Motor neuron (in vitro differentiated cells): ENCODE results near the gene TMED1. TPM values are rescaled to one million over a fixed set of nuclear protein-coding genes. Genes with fewer than 3 reads are reported as not detected.

Experiments used
- ATAC-seq, 8 experiments: fragments of 200-7000 bp; cut with Tn5 transposase; replicated peaks in 6 of 8; 2 replicates each; pipeline ENCODE4 v1.8.0; 2021; ENCODE audit warnings: mild to moderate bottlenecking in 8 of 8, moderate library complexity in 8 of 8
- H3K27ac ChIP-seq, 2 donors: fragments of 250-450 bp; sonication (Bioruptor Pico); 2 replicates each; pipeline ENCODE4 v1.9.0; 2021; ENCODE audit warnings: antibody characterized with exemption in 2 of 2, mild to moderate bottlenecking in 2 of 2, moderate library complexity in 1 of 2
- H3K4me1 ChIP-seq, 2 donors: fragments of 250-450 bp; sonication (Bioruptor Pico); replicated peaks in 1 of 2; 2 replicates each; pipeline ENCODE4 v1.6.1; 2021; ENCODE audit warnings: antibody characterized with exemption in 2 of 2, mild to moderate bottlenecking in 2 of 2, moderate library complexity in 1 of 2
- H3K4me3 ChIP-seq, 5 donors: fragments of 250-450 bp; sonication (Bioruptor Pico); 2 replicates each; pipeline ENCODE4 v1.9.0; 2021; ENCODE audit warnings: antibody characterized with exemption in 5 of 5, mild to moderate bottlenecking in 5 of 5, moderate library complexity in 4 of 5
- WGBS, 10 experiments: fragments of 450-650 bp; shearing (Covaris generic); methylation state at CpG; one replicate each; pipeline ENCODE4 v1.0.0; 2022; 5-methylcytosine and 5-hydroxymethylcytosine counted together
- in situ Hi-C, 9 experiments: fragments of 400-800 bp; cut with MboI; loops; one replicate each; pipeline ENCODE4 v1.15.0; 2021; ENCODE audit warnings: low sequenced_read_pairs in 9 of 9, low pct_unique_long_range_greater_than_20kb in 2 of 9; ENCODE audit not compliant: unreplicated experiment in 9 of 9
- total RNA-seq, 8 experiments: library from RNA; unstranded; fragments of 300-600 nt; gene quantifications; 2 replicates each; pipeline versions ENCODE4 v1.2.3 to v1.2.4, GENCODE V29; 2022

Gene TMED1
- total RNA-seq, 8 experiments from 2014 or later: 12.4 to 46.7 (median 21.4) TPM

GRCh38 chr19:10812902-10813404 lies 23.1 kb downstream of the TMED1 start:
- Histone ChIP-seq H3K27ac (no peak overlapping the region), H3K4me1 (no peaks in the 10 kb centered on the region), H3K4me3 (no peak overlapping the region)
- WGBS, 10 experiments: 8 to 100% (median 89%) methylated on average over 1 to 4 of the region's 9 CpGs; no CpG with 5 or more reads in 5 of the 10 experiments
- in situ Hi-C loops: no loop called here
- peak; percentile 6 to 64 (median 40) for ATAC-seq

- no peak for ATAC-seq
- Histone ChIP-seq H3K4me3 (no peak overlapping the region), H3K4me1 (no peaks in the 10 kb centered on the region), H3K27ac (no peak overlapping the region)
- WGBS, 10 experiments: 60 to 100% (median 84%) methylated on average over 1 to 6 of the region's 19 CpGs; no CpG with 5 or more reads in 5 of the 10 experiments
- in situ Hi-C loops: no loop called here
Measured at GRCh38 chr19:10812196-10812595, 23.8 kb downstream of the TMED1 start.

- in situ Hi-C loops: no loop called here
- Histone ChIP-seq H3K4me1 (no peaks in the 10 kb centered on the region), H3K4me3 (no peak overlapping the region), H3K27ac (no peak overlapping the region)
- 40 to 100% (median 97%) methylated on average over 2 to 6 of the region's 17 CpGs; no CpG with 5 or more reads in 6 of the 10 experiments for WGBS, 10 experiments
- no peak for ATAC-seq
Measured at GRCh38 chr19:10811391-10812111, 24.5 kb downstream of the TMED1 start.

GRCh38 chr19:10809651-10810285 lies 26.2 kb downstream of the TMED1 start:
- WGBS, 10 experiments: 48 to 100% (median 81%) methylated on average over 2 to 6 of the region's 15 CpGs; no CpG with 5 or more reads in 4 of the 10 experiments
- Histone ChIP-seq H3K4me1 (no peaks in the 10 kb centered on the region), H3K27ac (no peak overlapping the region), H3K4me3 (no peak overlapping the region)
- ATAC-seq: peak in 3 of 8 experiments; percentile 3 to 21 (median 6)
- in situ Hi-C loops: no loop called here

GRCh38 chr19:10808937-10809649 lies 26.9 kb downstream of the TMED1 start:
- H3K4me3 ChIP-seq: no peak overlapping the region
- 56 to 100% (median 99%) methylated on average over 1 to 6 of the region's 10 CpGs; no CpG with 5 or more reads in 4 of the 10 experiments for WGBS, 10 experiments
- no peak overlapping the region for H3K27ac ChIP-seq
- peak; percentile 33 to 87 (median 69) for ATAC-seq
- no peaks in the 10 kb centered on the region for H3K4me1 ChIP-seq
- in situ Hi-C loops: no loop called here

- peak in 1 of 8 experiments; percentile 9 for ATAC-seq
- Histone ChIP-seq H3K4me3 (no peak overlapping the region), H3K27ac (no peak overlapping the region), H3K4me1 (no peaks in the 10 kb centered on the region)
- in situ Hi-C loops: no loop called here
- WGBS, 10 experiments: 82 to 96% (median 93%) methylated on average over 3 to 5 of the region's 11 CpGs; no CpG with 5 or more reads in 7 of the 10 experiments
Measured at GRCh38 chr19:10805758-10806247, 30.2 kb downstream of the TMED1 start.

- in situ Hi-C loops: no loop called here
- no peak for ATAC-seq
- Histone ChIP-seq H3K4me3 (no peak overlapping the region), H3K27ac (no peak overlapping the region), H3K4me1 (no peaks in the 10 kb centered on the region)
- 81 to 100% (median 91%) methylated on average over 1 to 5 of the region's 11 CpGs; no CpG with 5 or more reads in 3 of the 10 experiments for WGBS, 10 experiments
Measured at GRCh38 chr19:10805065-10805757, 30.8 kb downstream of the TMED1 start.

GRCh38 chr19:10803252-10803651 lies 32.8 kb downstream of the TMED1 start:
- whole genome bisulfite sequencing, 10 experiments: 87 to 100% (median 98%) methylated on average over 1 to 6 of the region's 9 CpGs; no CpG with 5 or more reads in 6 of the 10 experiments

GRCh38 chr19:10802479-10802878 lies 33.5 kb downstream of the TMED1 start:
- H3K27ac ChIP-seq: no peak overlapping the region
- no peak for ATAC-seq
- in situ Hi-C loops: no loop called here
- WGBS, 10 experiments: 90 to 100% (median 96%) methylated on average over 1 to 4 of the region's 5 CpGs; no CpG with 5 or more reads in 7 of the 10 experiments
- no peaks in the 10 kb centered on the region for H3K4me1 ChIP-seq
- no peak overlapping the region for H3K4me3 ChIP-seq

More at GRCh38 chr19:10803252-10803651, 32.8 kb downstream of the TMED1 start:
- ATAC-seq: no peak
- in situ Hi-C loops: no loop called here
- Histone ChIP-seq H3K4me3 (no peak overlapping the region), H3K27ac (no peak overlapping the region), H3K4me1 (no peaks in the 10 kb centered on the region)

GRCh38 chr19:10800488-10800887 lies 35.5 kb downstream of the TMED1 start:
- ATAC-seq: peak in 1 of 8 experiments; percentile 65
- H3K27ac ChIP-seq: no peak overlapping the region
- no peak overlapping the region for H3K4me3 ChIP-seq
- no peaks in the 10 kb centered on the region for H3K4me1 ChIP-seq
- WGBS, 10 experiments: 80 to 100% (median 100%) methylated on average over 1 to 5 of the region's 9 CpGs; no CpG with 5 or more reads in 4 of the 10 experiments
- in situ Hi-C loops: no loop called here

- ATAC-seq: no peak
- H3K4me1 ChIP-seq: no peaks in the 10 kb centered on the region
- H3K4me3 ChIP-seq: no peak overlapping the region
- in situ Hi-C loops: no loop called here
- H3K27ac ChIP-seq: no peak overlapping the region
- WGBS, 10 experiments: 29 to 100% (median 60%) methylated on average over 2 to 11 of the region's 19 CpGs; no CpG with 5 or more reads in 3 of the 10 experiments
Measured at GRCh38 chr19:10797541-10798256, 38.3 kb downstream of the TMED1 start.

- Histone ChIP-seq H3K27ac (no peak overlapping the region), H3K4me3 (no peak overlapping the region), H3K4me1 (no peaks in the 10 kb centered on the region)
- 0 to 100% (median 20%) methylated on average over 1 to 10 of the region's 14 CpGs; no CpG with 5 or more reads in 3 of the 10 experiments for WGBS, 10 experiments
- in situ Hi-C loops: no loop called here
- ATAC-seq: no peak
Measured at GRCh38 chr19:10797078-10797477, 38.9 kb downstream of the TMED1 start.
